HepG2 (cell line): ENCODE measurements around the gene PTGDR2. TPM values are rescaled to one million over a fixed set of nuclear protein-coding genes. Genes with fewer than 3 reads are reported as not detected.

Experiments used
- ATAC-seq: fragments of 200-7000 bp; cut with Tn5 transposase; 3 replicates; pipeline ENCODE4 v1.9.1; 2020; ENCODE audit warnings: mild to moderate bottlenecking, moderate library complexity
- BruUV-seq: library from RNA; stranded (reverse); fragments of 400-500 nt; replicated peaks from 2 replicates; lab custom pipeline; 2021; lab: Mats Ljungman, UMichigan
- CTCF ChIA-PET: fragments of 300-600 bp; formaldehyde crosslinking; extraction: SDS; loops from one replicate; lab custom pipeline; 2021; ENCODE audit warnings: low total read pairs, inconsistent platforms, low intra/inter-chr PET ratio; lab: Yijun Ruan, JAX
- POLR2A ChIA-PET: fragments of 350-600 bp; sonication (Branson Sonifier 250); formaldehyde crosslinking; loops from one replicate; lab custom pipeline; 2020; ENCODE audit warnings: antibody characterized with exemption, inconsistent platforms; lab: Yijun Ruan, JAX
- DNase-seq: peaks from one replicate; pipeline ENCODE4 v3.0.0-alpha.2; 2015; ENCODE audit warnings: low spot score
- FAIRE-seq: peaks from 3 replicates; lab custom pipeline; 2011; peaks lifted over from hg19 to GRCh38; lab: Jason Lieb, UNC
- H2AFZ ChIP-seq: one replicate; pipeline ENCODE4 v1.6.1; 2011; ENCODE audit warnings: low read length, inconsistent platforms
- H3K27ac ChIP-seq: fragments of 300-600 bp; 3 replicates; pipeline ENCODE4 v1.8.0; 2011; ENCODE audit warnings: mixed run types, mild to moderate bottlenecking, mixed read lengths, low read length, inconsistent platforms; ENCODE audit not compliant: insufficient read depth; ENCODE audit errors: extremely low read length
- H3K27me3 ChIP-seq, 2 experiments: fragments of 200-600 bp in 1 of 2; 2 replicates in 1 of 2; 3 replicates in 1 of 2; pipeline versions ENCODE4 v1.6.0 to v1.8.0; 2011; ENCODE audit warnings: low read length in 2 of 2, mild to moderate bottlenecking in 2 of 2, moderate library complexity in 2 of 2, inconsistent platforms in 1 of 2; ENCODE audit not compliant: insufficient read depth in 2 of 2, control insufficient read depth in 1 of 2
- H3K36me3 ChIP-seq, 2 experiments: fragments of 200-600 bp in 1 of 2; replicated peaks in 1 of 2; 2 replicates in 1 of 2; 3 replicates in 1 of 2; pipeline versions ENCODE4 v1.5.1 to v1.8.0; 2011; ENCODE audit warnings: low read length in 2 of 2, inconsistent platforms in 1 of 2; ENCODE audit not compliant: insufficient read depth in 2 of 2, control insufficient read depth in 1 of 2
- H3K4me1 ChIP-seq: 2 replicates; pipeline ENCODE4 v1.5.1; 2012; ENCODE audit warnings: low read length, inconsistent platforms; ENCODE audit not compliant: insufficient read depth
- H3K4me2 ChIP-seq: 2 replicates; pipeline ENCODE4 v1.6.0; 2011; ENCODE audit warnings: low read depth, low read length, inconsistent platforms
- H3K4me3 ChIP-seq, 3 experiments: fragments of 200-600 bp in 1 of 3; sonication (generic), shearing (Covaris generic) in 1 of 3; replicated peaks in 1 of 3; 2 replicates each; pipeline ENCODE4 v1.5.1; 2011 to 2016; ENCODE audit warnings: low read length in 3 of 3, inconsistent platforms in 2 of 3, low read depth in 2 of 3, mild to moderate bottlenecking in 2 of 3, control low read depth in 1 of 3, mixed read lengths in 1 of 3; ENCODE audit not compliant: insufficient read depth in 1 of 3
- H3K79me2 ChIP-seq: one replicate; pipeline ENCODE4 v1.6.1; 2011; ENCODE audit warnings: low read length, inconsistent platforms; ENCODE audit not compliant: insufficient read depth
- H3K9ac ChIP-seq: 2 replicates; pipeline ENCODE4 v1.6.0; 2011; ENCODE audit warnings: mild to moderate bottlenecking, low read depth, low read length, inconsistent platforms; ENCODE audit not compliant: insufficient read depth
- H3K9me3 ChIP-seq: 2 replicates; pipeline ENCODE4 v1.5.1; 2012; ENCODE audit warnings: mild to moderate bottlenecking, low read length
- H4K20me1 ChIP-seq: 2 replicates; pipeline ENCODE4 v1.6.0; 2011; ENCODE audit warnings: inconsistent platforms, mild to moderate bottlenecking, low read length, moderate library complexity; ENCODE audit not compliant: insufficient read depth
- ARNT2 ChIP-seq: sonication (generic); formaldehyde crosslinking; IDR thresholded peaks from 2 replicates; pipeline ENCODE4 v1.8.0; 2022; ENCODE audit warnings: mild to moderate bottlenecking, low read depth, missing genetic modification reagents, moderate library complexity
- IRF2 ChIP-seq: IDR thresholded peaks from 2 replicates; pipeline ENCODE4 v1.6.1; 2018; ENCODE audit warnings: missing genetic modification reagents, missing compliant biosample characterization
- ISX ChIP-seq: sonication (generic); formaldehyde crosslinking; conservative IDR thresholded peaks from 2 replicates; pipeline ENCODE4 v1.5.0; 2020; ENCODE audit warnings: missing genetic modification reagents
- PHF8 ChIP-seq: sonication (generic); formaldehyde crosslinking; IDR thresholded peaks from 2 replicates; pipeline ENCODE4 v1.5.0; 2020; ENCODE audit warnings: missing genetic modification reagents
- RAD21 ChIP-seq: fragments of 450-650 bp; formaldehyde crosslinking; IDR thresholded peaks from 2 replicates; pipeline ENCODE4 v1.5.0; 2020; ENCODE audit warnings: mild to moderate bottlenecking
- SOX5 ChIP-seq: IDR thresholded peaks from 2 replicates; pipeline ENCODE4 v1.6.1; 2016; ENCODE audit warnings: borderline replicate concordance
- ZNF235 ChIP-seq: sonication (generic); formaldehyde crosslinking; IDR thresholded peaks from 2 replicates; pipeline ENCODE4 v1.8.1; 2023; ENCODE audit warnings: mild to moderate bottlenecking, missing genetic modification reagents, borderline replicate concordance
- ZNF350 ChIP-seq: sonication (generic); formaldehyde crosslinking; IDR thresholded peaks from 2 replicates; pipeline ENCODE4 v1.4.0; 2020; ENCODE audit warnings: mild to moderate bottlenecking, low read depth, missing genetic modification reagents, borderline replicate concordance
- ZNF629 ChIP-seq: sonication (generic); formaldehyde crosslinking; conservative IDR thresholded peaks from 2 replicates; pipeline ENCODE4 v1.5.0; 2020; ENCODE audit warnings: missing genetic modification reagents
- ZNF75D ChIP-seq: sonication (generic); formaldehyde crosslinking; IDR thresholded peaks from 2 replicates; pipeline ENCODE4 v1.8.1; 2023; ENCODE audit warnings: missing genetic modification reagents, mild to moderate bottlenecking, borderline replicate concordance
- ZNF792 ChIP-seq: IDR thresholded peaks from 2 replicates; pipeline ENCODE4 v1.6.1; 2016
- WGBS: methylation state at CpG from one replicate; pipeline ENCODE4 v1.1.6; 2017; ENCODE audit warnings: low lambda C conversion rate; 5-methylcytosine and 5-hydroxymethylcytosine counted together
- in situ Hi-C: cut with HindIII; loops from 2 replicates; pipeline ENCODE4 v1.10.0; 2017; ENCODE audit warnings: low pct_unique_long_range_greater_than_20kb; ENCODE audit not compliant: extremely low pct_ligation_motif_present
- intact Hi-C: fragments of 100-400 bp; cut with micrococcal nuclease; formaldehyde crosslinking; loops from one replicate; pipeline ENCODE4 v1.10.0; 2022; ENCODE audit not compliant: unreplicated experiment
- polyA plus RNA-seq, 8 experiments: library from polyadenylated mRNA; depleted of rRNA in 3 of 8; stranded (reverse) in 7 of 8; unstranded in 1 of 8; fragments of >200 nt; fragmentation: Illumina TruSeq in 4 of 8; extraction: Trizol in 4 of 8; gene quantifications; 2 replicates each; pipeline versions ENCODE4 v1.2.1 to v1.2.3, GENCODE V29; 2011 to 2016; ENCODE audit warnings: low read depth in 4 of 8, missing spikeins in 1 of 8, mixed read lengths in 1 of 8; ENCODE audit not compliant: insufficient read depth in 1 of 8
- total RNA-seq, 5 experiments: library from RNA; depleted of rRNA; stranded (reverse); fragments of >200 nt; fragmentation: Illumina TruSeq; extraction: Trizol; gene quantifications; 2 replicates each; pipeline ENCODE4 v1.2.3, GENCODE V29; 2016; ENCODE audit warnings: low read depth in 1 of 5
- TF ChIP-seq, protein P1 (sequence below): IDR thresholded peaks from 2 replicates; pipeline ENCODE4 v1.6.1; 2016; ENCODE audit warnings: missing compliant biosample characterization, missing genetic modification reagents, borderline replicate concordance
- TF ChIP-seq, protein P2 (sequence below): sonication (generic); formaldehyde crosslinking; IDR thresholded peaks from 2 replicates; pipeline ENCODE4 v1.5.1; 2020; ENCODE audit warnings: mild to moderate bottlenecking, moderate library complexity, missing genetic modification reagents
- TF ChIP-seq, protein P3 (sequence below): IDR thresholded peaks from 2 replicates; pipeline ENCODE4 v1.6.1; 2016; ENCODE audit warnings: low read depth, borderline replicate concordance

Gene PTGDR2
- total and polyA plus RNA-seq, 2 of the 13 experiments (the other 11 are each of a cell fraction or from before 2014, with no cell fraction given), result 1.9 to 2.5 TPM

DNA sequence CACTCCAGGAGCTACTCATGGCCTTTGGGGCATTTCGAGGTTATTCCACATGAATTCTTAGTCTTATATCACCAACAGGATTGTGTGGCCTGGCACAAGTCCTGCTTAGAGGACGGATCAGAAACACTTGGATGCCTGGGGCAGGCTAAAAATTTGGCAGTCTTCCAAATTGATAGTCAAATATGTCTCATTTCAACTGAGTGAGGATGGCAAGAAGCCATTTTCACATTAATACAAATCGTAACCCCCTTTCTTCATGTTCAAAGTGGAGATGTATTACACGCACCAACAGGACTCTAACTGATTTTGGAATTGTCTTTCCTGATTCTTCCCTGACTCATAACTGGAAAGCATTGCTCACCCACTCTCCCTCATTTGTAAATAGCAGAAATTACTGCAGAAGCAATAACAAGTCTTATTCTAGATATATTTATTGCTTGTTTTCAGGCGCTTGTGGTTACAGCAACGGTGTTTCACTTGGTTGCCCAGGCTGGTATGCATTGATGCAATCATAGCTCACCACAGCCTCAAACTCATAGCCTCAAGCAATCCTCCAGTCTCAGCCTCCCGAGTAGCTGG, 24.2 kb downstream of the PTGDR2 start:
- Histone ChIP-seq H3K9ac (no peak overlapping the region), H3K4me3 (no peak overlapping the region), H3K36me3 (no peaks in the 10 kb centered on the region), H4K20me1 (no peaks in the 10 kb centered on the region), H3K27me3 (peaks cover 0 to 14% of the 10 kb centered on the region in 2 experiments; a peak in 2 of 5 replicates), H3K4me2 (no peak overlapping the region), H3K9me3 (no peaks in the 10 kb centered on the region), H2AFZ (no peak overlapping the region), H3K4me1 (peaks cover 12% of the 10 kb centered on the region; the same call in 1 of the 2 replicates), H3K79me2 (no peaks in the 10 kb centered on the region), H3K27ac (no peak overlapping the region)
- no peak for DNase-seq
- ChIA-PET POLR2A (interaction anchor here (2.2 kb wide), 1 partner anchor 56 kb away, joined by 13 read pairs; no protein-coding TSS in a partner anchor), CTCF (interaction anchor here (2.4 to 5.3 kb wide), 2 partner anchors 56 to 68 kb away, joined by 20 to 81 read pairs; no protein-coding TSS in a partner anchor)
- FAIRE-seq, result no peak
- no TSS peak for BruUV-seq
- TF ChIP-seq ZNF629 (CRISPR knock-in tag) (no peak), ISX (CRISPR knock-in tag) (no peak), ARNT2 (CRISPR knock-in tag) (no peak)
- in situ Hi-C loops, result loop anchor here (5.0 kb wide), 1 partner anchor 61 kb away; no protein-coding TSS in a partner anchor
- 56% methylated on average over 7 of the region's 7 CpGs for WGBS
- intact Hi-C loops, result loop anchor here (1.0 kb wide), 2 partner anchors 56 to 68 kb away; no protein-coding TSS in a partner anchor
- ATAC-seq, result no peak

DNA sequence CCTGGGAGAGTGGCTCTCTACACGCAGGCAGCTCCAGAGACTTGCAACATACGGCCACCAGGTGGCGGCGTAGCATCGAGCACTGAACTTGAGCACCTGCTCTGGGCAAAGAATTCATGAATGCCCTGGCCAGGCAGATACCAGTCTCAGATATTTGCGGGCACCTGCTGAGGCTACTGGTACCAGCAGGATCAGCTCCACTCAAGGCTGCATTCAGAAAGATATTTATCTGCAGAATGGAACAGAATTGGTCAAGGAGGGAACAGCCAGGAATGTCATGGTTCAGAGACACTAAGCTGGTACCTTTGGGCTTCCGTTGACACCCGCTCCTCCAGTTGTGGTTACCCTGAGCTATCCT, 24.6 kb downstream of the PTGDR2 start:
- H3K27me3 ChIP-seq, result peaks cover 0 to 14% of the 10 kb centered on the region in 2 experiments; a peak in 2 of 5 replicates
- no TSS peak for BruUV-seq
- ChIA-PET POLR2A (interaction anchor here (0.6 to 2.2 kb wide), 2 partner anchors 57 to 58 kb away, joined by 3 to 13 read pairs; no protein-coding TSS in a partner anchor), CTCF (interaction anchor here (0.9 to 5.3 kb wide), 4 partner anchors 26 to 342 kb away, joined by 3 to 81 read pairs (median 12); no protein-coding TSS in a partner anchor)
- H2AFZ ChIP-seq, result no peak overlapping the region
- intact Hi-C loops, result loop anchor here (1.0 kb wide), 2 partner anchors 56 to 68 kb away; no protein-coding TSS in a partner anchor
- no peak overlapping the region for H3K4me3 ChIP-seq
- no peak overlapping the region for H3K27ac ChIP-seq
- no peak overlapping the region for H3K4me2 ChIP-seq
- no peaks in the 10 kb centered on the region for H3K79me2 ChIP-seq
- ATAC-seq (peak; percentile 95), DNase-seq (peak; percentile 61), FAIRE-seq (peak; percentile 61)
- in situ Hi-C loops, result loop anchor here (5.0 kb wide), 1 partner anchor 61 kb away; no protein-coding TSS in a partner anchor
- no peaks in the 10 kb centered on the region for H4K20me1 ChIP-seq
- no peak overlapping the region for H3K9ac ChIP-seq
- WGBS, result 3% methylated on average over 6 of the region's 8 CpGs
- no peaks in the 10 kb centered on the region for H3K36me3 ChIP-seq
- peaks cover 12% of the 10 kb centered on the region; the same call in 1 of the 2 replicates for H3K4me1 ChIP-seq
- no peaks in the 10 kb centered on the region for H3K9me3 ChIP-seq
- TF ChIP-seq IRF2 (CRISPR knock-in tag), result 0 out of 2 replicates have a peak, but pooled peaks have one; percentile 31
- TF ChIP-seq, protein P1, sequence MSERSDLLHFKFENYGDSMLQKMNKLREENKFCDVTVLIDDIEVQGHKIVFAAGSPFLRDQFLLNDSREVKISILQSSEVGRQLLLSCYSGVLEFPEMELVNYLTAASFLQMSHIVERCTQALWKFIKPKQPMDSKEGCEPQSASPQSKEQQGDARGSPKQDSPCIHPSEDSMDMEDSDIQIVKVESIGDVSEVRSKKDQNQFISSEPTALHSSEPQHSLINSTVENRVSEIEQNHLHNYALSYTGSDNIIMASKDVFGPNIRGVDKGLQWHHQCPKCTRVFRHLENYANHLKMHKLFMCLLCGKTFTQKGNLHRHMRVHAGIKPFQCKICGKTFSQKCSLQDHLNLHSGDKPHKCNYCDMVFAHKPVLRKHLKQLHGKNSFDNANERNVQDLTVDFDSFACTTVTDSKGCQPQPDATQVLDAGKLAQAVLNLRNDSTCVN (CRISPR knock-in tag), result 0 out of 2 replicates have a peak, but pooled peaks have one; percentile 32
- TF ChIP-seq PHF8 (CRISPR knock-in tag), result 0 out of 2 replicates have a peak, but pooled peaks have one; percentile 26
- no peak for TF ChIP-seq ZNF75D
- no peak for TF ChIP-seq ZNF350
- peak; percentile 95 for TF ChIP-seq RAD21 (CRISPR knock-in tag)
- TF ChIP-seq ZNF792, result 0 out of 2 replicates have a peak, but pooled peaks have one; percentile 31
- TF ChIP-seq, protein P2, sequence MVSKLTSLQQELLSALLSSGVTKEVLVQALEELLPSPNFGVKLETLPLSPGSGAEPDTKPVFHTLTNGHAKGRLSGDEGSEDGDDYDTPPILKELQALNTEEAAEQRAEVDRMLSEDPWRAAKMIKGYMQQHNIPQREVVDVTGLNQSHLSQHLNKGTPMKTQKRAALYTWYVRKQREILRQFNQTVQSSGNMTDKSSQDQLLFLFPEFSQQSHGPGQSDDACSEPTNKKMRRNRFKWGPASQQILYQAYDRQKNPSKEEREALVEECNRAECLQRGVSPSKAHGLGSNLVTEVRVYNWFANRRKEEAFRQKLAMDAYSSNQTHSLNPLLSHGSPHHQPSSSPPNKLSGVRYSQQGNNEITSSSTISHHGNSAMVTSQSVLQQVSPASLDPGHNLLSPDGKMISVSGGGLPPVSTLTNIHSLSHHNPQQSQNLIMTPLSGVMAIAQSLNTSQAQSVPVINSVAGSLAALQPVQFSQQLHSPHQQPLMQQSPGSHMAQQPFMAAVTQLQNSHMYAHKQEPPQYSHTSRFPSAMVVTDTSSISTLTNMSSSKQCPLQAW (CRISPR knock-in tag), result peak; percentile 37; the same call in 1 of the 2 replicates
- peak; percentile 21; the same call in 1 of the 2 replicates for TF ChIP-seq SOX5 (CRISPR knock-in tag)
- no peak for TF ChIP-seq ZNF235 (CRISPR knock-in tag)
- TF ChIP-seq, protein P3, sequence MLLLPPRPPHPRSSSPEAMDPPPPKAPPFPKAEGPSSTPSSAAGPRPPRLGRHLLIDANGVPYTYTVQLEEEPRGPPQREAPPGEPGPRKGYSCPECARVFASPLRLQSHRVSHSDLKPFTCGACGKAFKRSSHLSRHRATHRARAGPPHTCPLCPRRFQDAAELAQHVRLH (CRISPR knock-in tag), result 0 out of 2 replicates have a peak, but pooled peaks have one; percentile 47
